A549 treated with Hydrocortisone at 1 μM for 4 hours (cell line): ENCODE data around the gene ARMCX6. TPM values are rescaled to one million over a fixed set of nuclear protein-coding genes. Genes with fewer than 3 reads are reported as not detected.

Experiments
- total RNA-seq: library from RNA; stranded (reverse); fragments of 200-300 nt; extraction: Qiagen RNA extraction; gene quantifications from 5 replicates; pipeline ENCODE4 v1.2.3, GENCODE V29; 2022

The ARMCX6 gene
- total RNA-seq, result 45.8 to 48.6 TPM (median 47.8 TPM) in 5 replicates

DNA sequence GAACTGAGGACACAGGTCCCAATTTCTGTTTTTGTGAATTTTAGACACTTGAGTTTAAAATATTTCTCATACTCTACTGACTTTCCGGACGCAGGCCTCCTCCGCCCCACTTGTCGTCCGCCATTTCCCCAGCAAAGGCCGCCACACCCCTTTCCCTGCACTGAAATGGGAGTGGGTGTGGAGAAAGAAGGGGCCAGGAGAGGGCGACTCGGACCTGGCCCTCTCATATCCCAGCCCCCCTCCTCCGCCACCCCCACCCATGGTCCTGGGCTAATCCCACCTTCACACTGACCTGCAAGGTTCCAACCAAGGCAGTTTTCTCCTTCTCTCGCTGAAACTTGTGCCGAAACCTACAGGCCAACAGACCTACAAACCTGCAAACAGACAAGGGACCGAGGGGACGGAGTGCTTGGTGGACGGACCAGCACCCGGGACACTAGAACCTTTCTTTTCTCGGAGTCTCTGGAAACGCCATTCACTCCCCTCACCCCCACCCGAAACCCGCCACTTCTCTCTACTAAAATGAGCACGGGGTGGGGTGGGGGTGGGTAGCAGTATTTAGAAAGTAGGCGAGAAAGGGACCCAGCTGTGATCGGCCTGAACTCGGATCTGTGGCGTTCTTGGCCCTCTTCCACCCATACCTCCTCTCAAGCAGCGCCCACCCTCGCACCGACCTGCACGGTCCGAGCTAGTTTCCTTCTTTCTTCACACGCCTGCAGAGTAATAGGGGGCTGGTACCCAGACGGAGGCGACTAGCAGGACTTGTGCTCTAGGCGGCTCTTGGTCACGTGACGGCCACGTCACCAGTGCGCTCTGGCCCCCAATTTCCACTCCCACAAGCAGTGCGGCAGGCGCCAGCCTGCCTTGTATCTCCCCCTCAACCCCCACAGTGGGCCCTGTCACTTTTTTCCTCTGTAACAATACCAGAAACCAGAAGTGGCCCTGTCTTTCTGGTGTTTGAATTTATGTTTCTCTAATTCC lies at the start of gene ARMCX6:
TSS of gene ARMCX6 (minus strand) at position 790 of the 981 bp plus-strand sequence. CDS start 1,380 bp downstream, outside the sequence.

DNA sequence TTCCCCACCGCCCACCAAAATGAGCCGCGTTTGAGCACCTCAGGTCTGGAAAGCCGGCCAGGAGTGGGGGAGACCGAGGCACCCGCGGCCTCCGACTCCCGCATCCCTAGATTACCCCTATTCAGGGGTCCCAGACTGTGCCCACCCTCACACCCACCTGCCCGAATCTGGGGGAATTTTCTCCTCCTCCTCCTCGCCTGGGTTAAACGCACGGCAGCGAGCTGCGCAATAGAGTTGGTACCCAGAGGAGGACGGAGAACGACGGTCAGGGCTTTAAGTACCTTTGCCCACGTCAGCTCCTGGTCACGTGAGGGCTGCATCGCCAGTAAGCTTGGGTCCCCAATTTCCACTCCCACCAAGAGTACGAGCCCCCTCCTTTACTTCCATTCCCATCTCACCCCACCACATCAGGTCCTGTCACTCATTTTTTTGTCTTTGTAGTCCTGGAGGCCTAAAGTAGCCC lies 41.8 kb upstream of the ARMCX6 start, which contains the start of gene ARMCX2:
TSS of gene ARMCX2 (minus strand) at position 250 of the 463 bp plus-strand sequence. CDS start 2,262 bp downstream, outside the sequence.

Other genes with a start within 250 kb of the ARMCX6 start
- 0.07 to 0.26 TPM (median 0.18 TPM) in 5 replicates for gene BTK, start 231.8 kb downstream of the ARMCX6 start, total RNA-seq
- gene RPL36A, start 227.0 kb downstream of the ARMCX6 start, total RNA-seq, result 2,449 to 2,973 TPM (median 2,526 TPM) in 5 replicates
- 160 to 197 TPM (median 177 TPM) in 5 replicates for gene GLA, start 210.1 kb downstream of the ARMCX6 start, total RNA-seq
- gene HNRNPH2, start 209.8 kb downstream of the ARMCX6 start, total RNA-seq, result 51.9 to 76.0 TPM (median 56.2 TPM) in 5 replicates
- gene ARMCX4, start 132.5 kb downstream of the ARMCX6 start, total RNA-seq, result 0.31 to 0.69 TPM (median 0.63 TPM) in 5 replicates
- gene ARMCX1, start 67.5 kb downstream of the ARMCX6 start, total RNA-seq, result 0.22 to 0.61 TPM (median 0.48 TPM) in 5 replicates
- gene ARMCX3, start 5.2 kb upstream of the ARMCX6 start, total RNA-seq, result 16.5 to 30.2 TPM (median 20.7 TPM) in 5 replicates
- 0.05 to 0.16 TPM (median 0.07 TPM) in 4 of 5 replicates, not detected in the other for gene ARMCX2, start 41.9 kb upstream of the ARMCX6 start, total RNA-seq